ENCODE data around the gene CELSR1.
"Not testable (repeated sequence)": the region's sequence is repeated elsewhere in the genome, so short reads cannot be mapped to it uniquely, and the experiment has no call there.

CELSR1 gene

DNA sequence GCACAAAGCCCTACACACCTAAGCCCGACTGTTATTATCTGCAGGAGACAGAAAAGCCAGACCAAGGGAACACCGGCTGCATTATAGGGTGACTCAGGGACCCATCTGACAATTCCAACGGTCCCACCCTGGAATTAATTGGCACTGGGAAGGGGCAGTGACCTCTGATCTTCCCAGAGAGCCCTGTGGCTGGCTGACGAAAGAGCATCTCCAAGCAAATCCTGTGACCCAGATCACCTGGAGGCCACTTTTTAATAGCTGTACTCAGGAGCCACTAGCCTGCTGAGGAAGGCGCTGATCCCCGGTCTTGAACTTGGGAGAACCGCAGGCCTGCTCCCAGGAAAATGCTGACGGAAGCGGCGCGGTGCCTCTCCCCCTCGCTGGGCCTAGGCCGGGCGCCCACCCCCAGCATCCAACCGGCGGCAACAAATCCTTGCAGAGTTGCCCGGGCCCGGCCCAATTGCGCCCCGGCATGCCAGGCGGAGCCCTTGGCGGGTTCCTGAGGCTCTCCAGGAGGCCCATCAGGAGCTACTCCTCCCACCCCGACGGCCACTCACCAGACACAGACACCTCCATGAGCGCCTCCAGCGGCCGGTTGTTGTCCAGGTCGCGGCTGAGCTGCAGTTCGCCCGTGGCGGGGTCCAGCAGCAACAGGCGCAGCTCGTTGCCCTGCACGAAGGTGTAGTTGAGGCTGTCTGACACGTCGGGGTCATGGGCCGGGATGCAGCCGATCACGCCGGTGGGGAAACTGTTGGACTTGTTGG, 4.2 kb downstream of the CELSR1 start:
- no peak for DNase-seq

DNA sequence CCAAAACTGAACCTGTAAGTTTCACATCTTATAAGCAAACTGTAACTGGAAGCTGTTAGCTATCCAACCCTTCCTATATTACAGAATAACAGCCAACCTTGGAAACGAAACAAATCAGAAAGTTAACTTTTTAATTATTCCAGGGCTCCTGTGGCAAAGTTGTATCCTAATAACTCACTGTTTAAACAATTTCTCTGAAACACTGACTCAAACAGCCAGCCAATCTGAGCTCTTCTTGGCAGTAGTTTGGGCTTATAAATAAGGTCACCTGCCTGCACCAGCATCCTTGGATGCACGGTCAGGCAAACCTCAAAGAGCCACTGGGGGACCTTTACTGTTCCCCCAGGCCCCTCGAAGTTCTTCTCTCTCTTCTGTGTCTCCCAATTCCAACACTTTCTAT, 5.0 kb downstream of the CELSR1 start:
- DNase-seq: no peak

DNA sequence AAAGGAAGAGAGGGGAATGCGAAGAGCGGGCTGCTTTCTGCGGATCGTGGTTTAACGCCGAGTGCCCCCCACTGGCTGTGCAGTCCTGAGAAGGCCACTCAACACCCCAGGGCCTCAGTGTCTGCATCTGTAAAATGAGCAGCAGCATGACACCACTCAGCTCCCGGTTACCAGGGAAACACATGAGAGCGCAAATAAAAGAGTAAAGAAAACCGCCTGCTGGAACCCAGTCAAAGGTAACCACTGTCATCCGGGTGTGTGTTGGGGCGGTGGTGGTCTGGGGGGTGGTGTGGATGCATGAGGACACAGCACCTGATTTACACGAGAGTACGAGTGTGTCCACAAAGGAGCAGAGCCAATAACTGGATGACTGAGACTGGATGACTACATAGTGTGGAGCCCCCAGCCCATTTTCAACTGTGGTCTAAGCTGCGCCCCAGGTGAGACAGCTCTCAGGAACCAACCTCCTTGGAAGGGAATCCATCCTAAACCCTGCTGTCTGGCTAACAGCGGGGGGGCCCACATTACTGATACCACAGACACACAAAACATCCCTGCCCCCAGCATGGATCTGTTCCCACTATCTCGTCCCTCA, 5.7 kb downstream of the CELSR1 start:
- no peak for DNase-seq

DNA sequence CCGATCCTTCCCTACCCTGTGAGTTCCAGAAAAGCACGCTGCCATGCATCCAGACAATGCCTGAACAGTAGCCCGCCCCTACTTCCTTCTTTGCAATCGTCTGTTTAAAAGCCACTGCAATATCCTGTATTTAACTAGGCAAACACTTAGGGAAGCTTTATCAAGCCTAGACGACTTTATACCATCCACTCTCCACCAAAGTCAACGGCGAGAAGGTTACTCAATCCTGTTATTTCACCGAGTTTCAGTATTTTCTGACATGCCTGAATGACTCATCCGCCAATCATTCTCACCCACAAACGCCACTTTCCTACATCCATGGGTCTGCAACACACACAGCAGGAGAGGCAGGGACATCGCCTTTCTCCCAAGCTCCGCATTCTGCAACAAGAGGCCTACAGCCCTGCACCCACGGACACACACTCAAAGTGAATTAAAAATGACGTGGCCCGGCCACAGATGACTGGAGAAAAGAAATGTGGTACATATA, 9.3 kb downstream of the CELSR1 start:
- DNase-seq: peak; percentile 98

DNA sequence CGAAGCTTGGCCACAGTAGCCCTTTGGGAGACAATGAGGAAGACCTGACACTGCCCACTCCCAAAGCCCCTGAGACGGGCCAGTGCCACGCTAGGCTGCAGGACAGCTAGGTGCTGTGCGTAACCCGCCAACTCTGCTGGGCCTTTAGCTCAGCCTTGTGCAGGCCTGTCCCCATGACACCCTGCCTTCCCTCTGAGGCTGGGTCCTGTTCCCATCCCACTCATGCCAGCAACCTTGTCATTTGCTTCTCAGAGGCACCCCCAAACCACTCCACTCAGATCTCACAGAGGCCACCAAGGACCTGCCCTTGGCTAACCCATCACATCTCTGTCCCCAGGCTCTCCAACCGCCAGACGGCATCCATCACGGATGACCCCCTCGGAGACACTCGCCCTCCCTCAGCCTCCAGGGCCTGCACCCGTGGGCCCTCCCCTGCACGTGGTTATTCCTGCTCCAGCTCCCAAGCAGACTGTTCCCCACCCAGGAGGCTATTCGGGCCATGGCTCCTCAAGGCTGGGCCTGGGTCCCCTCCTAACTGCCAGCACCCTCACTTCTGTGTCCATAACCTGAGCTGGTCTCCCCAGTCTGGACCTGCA, 11.1 kb downstream of the CELSR1 start:
- DNase-seq: no peak

DNA sequence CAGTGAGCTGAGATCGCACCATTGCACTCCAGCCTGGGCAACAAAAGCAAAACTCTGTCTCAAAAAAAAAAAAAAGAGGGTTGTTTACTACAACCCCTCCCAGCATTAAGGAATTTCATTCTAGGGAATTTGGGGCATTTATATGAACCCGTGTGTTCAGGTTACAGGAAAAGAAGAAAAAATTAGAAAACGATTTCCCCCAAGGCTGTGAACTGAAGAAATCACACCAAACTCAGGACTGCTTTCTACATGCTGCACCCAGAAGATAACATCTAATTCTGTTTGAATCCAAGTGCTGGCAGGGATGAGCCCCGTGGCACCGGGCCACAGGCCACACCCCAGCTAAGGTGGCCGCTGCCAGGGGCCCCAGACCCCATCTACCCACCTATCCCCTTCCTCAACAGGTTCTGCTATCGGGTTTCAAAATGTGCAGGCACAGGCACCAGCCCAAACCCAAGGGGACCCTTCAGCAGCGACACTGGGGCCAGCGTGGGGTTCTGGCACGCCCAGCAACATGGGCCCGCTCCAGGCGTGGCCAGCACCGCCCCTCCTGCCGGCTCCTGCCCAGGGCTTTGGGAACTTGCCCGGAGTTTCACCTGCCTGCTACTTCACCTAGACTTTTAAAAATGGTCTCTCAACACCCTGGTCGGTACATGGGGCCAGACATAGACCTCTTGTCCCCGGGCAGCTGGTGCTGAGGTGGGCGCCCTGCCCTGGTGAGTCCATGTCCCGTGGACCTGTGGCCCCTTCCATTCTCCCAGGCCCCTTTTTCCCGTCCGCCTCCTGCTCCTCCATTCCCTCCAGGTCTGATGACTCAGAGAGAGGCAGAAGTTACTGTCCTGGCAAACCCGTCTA, 11.8 kb downstream of the CELSR1 start:
- DNase-seq: no peak

DNA sequence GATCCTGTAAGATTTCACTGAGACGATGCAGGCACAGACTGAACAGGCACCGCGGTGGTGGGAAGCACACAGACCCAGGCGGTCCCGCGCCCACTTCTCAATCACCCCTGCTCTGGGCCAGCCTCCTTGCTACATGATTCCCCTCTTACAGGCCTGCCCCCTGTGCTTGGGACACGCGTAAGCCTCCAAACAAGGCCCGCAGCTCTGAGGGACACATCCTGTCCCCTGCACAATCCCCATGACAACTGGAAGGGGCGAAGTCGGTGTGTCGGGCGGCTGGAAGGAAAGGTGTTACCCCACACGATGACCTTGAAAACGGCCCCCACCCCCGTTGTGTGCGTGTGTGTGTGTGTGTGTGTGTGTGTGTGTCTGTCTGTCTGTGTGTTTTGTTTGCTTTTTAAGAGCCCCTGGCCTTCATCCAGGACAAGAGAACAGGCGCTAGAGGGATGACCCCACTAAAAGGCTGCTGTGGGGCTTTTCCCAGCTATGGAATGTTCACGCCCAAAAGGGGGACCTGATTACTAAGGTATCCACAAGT, 13.1 kb downstream of the CELSR1 start:
- DNase-seq: no peak

DNA sequence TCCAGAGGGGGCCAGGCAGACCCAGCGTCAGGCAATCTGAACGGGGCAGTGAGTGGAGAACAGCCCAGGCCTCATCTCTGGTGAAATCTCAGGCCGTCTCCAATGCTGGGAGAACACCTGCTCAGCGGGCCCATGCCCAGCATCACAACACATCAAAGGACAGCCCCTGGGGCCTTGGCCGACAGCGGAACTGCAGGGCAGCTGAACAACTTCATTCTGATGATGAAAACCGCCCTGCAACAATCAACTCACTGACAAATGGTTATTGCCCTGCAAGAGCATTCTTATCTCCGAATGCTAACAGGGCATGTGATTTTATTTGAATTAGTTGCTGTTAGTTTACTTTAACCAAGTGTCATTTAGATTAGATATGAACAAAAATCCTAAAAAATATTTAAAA, 14.6 kb downstream of the CELSR1 start:
- no peak for DNase-seq

DNA sequence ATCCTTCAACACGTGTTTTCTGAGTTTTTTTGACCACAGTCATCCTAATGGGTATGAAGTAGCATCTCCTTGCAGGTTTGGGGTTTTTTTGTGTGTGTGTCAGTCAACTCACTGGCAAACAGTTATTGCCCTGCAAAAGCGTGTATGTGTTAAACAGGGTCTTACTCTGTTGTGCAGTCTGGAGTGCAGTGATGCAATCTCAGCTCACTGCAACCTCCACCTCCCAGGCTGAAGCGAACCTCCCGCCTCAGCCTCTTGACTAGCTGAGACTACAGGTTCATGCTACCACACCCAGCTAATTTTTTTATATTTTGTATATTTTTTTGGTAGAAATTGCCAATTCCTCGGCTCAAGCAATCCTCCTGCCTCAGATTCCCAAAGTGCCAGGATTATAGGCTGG, 15.4 kb downstream of the CELSR1 start:
- no peak for DNase-seq

DNA sequence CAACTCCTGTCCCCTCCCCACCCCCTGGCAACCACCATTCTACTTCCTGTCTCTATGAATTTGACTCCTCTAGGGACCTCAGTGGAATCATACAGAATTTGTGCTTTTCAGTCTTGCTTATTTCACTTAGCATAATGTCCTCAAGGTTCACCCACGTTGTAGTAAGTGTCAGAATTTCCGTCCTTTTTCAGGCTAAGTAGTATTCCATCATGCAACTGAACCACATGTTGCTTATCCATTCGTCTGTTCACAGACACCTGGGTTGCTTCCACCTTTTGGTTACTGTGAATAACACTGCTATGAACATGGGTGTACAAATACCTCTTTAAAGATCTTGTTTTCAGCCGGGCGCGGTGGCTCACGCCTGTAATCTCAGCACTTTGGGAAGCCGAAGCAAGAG, 16.5 kb downstream of the CELSR1 start:
- DNase-seq: no peak

DNA sequence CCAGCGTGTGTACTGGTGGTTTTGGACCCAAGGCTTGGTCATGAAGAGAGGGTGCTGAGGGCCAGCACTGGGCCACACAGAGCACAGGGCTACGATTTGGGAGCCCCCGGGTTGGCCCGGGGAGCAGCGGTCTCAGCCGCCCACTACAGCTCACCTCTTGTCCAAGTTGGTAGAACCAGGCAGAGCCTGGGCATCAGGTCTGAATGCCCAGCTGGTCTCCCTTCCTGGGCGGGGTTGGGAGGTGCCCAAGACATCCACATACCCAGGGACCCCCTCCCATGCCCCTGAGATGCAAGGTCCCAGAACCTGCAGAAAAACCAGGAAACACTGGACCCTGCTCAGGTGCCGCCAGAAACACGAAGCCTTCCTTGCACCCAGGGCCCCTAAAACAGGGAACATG, 18.0 kb downstream of the CELSR1 start:
- DNase-seq: no peak

DNA sequence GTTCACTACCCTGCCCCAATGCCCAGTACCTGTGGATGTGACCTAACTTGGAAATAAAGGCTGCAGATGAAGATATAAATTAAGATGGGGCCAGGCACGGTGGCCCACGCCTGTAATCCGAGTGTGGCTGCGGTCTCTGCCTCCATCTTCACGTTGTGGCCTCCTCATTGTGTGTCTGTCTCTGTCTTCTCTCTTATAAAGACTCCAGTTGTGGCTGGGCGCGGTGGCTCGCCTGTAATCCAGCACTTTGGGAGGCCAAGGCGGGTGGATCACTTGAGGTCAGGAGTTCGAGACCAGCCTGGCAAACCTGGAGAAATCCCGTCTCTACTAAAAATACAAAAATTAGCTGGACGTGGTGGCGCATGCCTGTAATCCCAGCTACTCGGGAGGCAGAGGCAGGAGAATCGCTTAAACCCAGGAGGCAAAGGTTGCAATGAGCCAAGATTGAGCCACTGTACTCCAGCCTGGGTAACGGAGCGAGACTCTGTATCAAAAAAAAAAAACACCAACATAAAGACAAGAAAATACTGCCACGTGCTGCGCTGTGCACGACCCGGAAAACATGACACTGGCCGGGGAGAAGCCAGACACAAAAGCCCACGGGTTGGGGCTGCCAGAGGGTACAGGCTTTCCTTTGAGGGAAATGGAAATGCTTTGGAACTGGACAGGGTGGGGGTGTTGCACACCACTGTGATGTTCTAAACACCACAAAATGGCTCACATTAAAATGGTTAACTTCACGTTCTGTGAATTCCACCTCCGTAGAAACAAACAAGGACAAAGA, 18.7 kb downstream of the CELSR1 start:
- no peak for DNase-seq

DNA sequence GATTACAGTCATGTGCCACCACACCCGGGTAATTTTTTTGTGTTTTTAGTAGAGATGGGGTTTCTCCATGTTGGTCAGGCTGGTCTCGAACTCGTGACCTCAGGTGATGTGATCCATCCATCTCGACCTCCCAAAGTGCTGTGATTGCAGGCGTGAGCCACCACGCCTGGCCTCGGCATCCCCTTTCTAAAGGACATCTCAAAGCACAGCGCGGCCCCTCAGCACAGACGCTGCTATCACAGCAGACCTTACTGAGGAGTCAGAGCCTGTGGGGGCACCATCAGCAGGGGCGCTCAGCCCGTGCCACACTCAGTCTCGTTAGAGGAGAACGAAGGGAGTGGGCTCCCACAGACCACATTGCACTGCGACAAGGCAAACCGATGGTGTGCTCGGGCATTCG, 19.4 kb downstream of the CELSR1 start:
- no peak for DNase-seq

DNA sequence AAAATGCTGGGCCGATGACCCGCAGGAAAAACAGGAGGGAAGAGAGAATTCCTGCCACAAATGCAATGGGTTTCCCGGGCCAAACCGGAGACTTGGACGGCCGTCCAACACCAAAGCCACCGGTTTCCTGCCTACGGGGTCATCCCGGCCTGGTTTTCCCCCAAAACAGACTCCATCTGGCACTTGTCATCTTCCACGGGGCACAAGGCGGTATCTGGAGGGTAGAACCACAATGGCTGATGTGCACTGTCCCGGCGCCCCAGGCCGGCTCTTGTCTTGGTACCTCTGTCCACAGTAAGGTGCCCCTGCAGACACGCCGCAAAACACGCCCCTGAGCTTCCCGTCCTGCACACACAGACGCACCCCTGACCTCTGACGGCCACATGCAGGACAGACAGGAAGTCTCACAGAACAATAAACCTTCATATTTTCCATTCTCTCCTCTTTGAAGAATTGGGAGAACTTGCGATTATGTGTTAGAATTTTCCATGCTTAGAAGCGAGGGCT, 20.1 kb downstream of the CELSR1 start:
- no peak for DNase-seq

DNA sequence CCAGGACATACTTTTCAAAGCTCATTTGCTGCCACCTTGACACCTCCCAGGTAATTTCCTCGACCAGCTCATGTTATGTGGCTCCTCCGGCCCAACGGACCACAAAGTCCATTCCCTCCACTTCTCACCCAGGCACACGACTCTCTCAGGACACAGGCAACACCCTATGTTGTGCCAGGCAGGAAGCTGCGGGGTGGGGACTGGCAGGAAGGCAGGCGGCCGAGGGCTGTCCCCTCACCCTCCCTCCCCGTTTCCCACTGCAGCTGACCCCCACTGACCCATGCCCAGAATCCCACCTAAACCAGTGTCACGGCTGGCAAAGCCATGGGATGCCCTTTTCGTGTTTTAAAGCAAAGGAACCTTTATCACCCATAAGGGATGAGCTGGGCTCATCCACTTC, 20.8 kb downstream of the CELSR1 start:
- DNase-seq: no peak

DNA sequence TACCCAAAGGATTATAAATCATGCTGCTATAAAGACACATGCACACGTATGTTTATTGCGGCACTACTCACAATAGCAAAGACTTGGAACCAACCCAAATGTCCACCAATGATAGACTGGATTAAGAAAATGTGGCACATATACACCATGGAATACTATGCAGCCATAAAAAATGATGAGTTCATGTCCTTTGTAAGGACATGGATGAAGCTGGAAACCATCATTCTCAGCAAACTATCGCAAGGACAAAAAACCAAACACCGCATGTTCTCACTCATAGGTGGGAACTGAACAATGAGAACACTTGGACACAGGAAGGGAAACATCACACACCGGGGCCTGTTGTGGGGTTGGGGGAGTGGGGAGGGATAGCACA, 21.3 kb downstream of the CELSR1 start:
- DNase-seq: not testable (repeated sequence)

DNA sequence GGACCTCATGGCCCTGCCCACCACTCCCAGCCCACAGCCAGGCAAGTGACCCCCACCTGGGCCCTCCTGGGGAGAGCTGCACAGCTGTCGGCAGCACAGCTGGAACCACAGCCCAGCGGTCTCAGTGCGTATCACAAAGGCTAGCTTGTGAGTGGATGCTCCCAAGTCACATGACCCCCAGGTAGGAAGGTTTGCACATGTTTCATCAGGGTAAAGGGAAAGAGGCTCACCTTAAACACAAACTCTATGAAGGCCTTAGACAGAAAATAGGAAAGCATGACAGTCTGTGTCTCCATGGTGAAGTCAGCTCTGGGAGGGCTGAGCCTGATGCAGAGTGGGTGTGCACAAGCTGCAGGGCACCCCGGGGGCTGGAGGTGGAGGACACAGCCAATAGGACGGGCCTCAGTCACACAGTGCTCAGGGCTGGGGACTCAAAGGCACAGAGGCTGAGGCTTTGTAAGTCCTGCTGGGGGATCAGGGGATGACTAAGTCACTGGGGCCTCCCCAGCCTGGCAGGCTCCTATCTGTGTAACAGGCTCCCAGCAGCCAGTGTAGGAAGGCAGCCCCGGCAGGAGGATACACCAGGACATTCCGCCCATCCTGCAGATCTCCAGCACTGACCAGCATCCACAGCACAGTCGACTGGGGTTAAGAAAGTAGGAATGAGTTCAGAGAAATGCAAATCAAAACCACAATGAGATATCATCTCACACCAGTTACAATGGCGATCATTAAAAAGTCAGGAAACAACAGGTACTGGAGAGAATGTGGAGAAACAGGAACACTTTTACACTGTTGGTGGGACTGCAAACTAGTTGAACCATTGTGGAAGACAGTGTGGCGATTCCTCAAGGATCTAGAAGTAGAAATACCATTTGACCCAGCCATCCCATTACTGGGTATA, 22.0 kb downstream of the CELSR1 start:
- DNase-seq: no peak

DNA sequence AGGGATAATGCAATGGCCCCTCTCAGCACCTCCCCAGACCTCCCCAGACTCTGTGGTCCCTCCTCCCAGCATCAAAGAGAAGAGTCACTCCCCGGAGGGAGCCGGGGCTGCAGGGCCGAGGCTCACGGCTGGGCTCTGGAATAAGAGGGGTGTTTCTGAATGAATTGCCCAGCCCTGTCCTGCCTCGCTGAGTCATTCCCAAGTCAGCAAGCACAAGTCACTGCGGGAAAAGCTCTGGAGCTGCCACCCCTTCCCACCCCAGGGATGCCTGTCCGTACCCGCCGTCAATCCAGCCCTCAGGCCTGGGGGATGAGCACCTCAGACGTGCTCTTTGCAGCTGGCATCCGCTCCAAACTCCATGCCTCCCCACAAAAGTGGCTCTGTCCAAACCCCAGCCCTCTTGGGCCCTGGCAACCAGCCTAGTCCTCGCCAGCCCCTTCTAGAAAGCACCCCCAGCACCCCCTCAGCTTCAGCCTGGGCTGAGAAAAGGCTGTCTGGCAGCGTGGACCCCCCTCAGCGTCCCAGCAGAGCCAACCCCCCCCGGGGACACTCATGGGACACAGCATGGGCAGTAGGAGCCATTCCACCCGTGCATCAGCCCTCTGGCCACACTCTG, 22.7 kb downstream of the CELSR1 start:
- no peak for DNase-seq

DNA sequence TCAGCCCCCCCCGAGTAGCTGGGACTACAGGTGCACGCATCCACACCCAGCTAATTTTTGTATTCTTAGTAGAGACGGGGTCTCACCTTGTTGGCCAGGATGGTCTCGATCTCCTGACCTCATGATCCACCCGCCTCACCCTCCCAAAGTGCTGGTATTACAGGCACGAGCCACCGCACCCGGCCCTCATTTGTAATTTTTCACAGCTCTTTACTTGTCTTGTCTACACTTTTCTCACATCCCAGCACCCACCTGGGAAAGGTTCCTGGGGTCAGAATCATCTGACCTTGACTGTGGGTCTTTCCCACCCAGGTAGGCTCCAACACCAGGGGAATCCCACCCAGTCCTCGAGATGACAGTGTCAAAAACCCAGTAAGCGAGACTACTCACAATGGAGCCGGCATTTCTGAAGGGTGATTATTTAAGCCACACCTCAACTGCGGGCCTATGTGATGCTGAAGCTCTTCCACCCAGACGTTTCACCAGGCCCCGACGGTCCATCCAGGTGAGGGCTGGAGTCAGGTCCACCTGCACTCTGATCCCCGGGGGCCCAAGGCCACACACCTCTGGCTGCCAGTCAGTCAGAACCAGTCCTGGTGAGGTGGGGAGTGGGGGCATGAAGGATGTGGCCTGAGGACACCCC, 23.4 kb downstream of the CELSR1 start:
- no peak for DNase-seq

DNA sequence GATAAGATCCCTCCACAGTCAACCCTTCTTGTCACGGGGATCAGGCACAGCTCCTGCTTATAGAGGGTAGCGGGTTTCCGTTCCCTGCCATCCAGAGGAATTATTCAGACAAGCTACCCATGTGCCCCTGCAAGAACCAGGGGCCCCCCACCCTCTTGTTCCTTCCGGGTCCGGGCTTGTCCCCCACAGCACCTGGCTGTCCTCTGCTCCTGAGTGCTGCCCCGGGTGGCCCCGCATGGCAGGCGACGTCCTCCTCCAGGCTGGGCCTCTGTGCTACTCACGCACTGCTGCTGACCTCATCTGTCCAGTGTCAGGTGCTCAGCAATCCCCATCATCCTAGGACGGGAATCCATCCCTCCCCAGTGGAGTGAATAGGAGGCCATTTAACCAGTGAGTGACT, 24.7 kb downstream of the CELSR1 start:
- no peak for DNase-seq
